K562 (cell line): ENCODE measurements around the gene MED22. TPM values are rescaled to one million over a fixed set of nuclear protein-coding genes. Genes with fewer than 3 reads are reported as not detected.

ENCODE experiments used
- ATAC-seq: fragments of 200-7000 bp; cut with Tn5 transposase; 3 replicates; pipeline ENCODE4 v1.9.1; 2020; ENCODE audit warnings: moderate library complexity
- BruUV-seq: library from RNA; stranded (reverse); fragments of 400-500 nt; replicated peaks from 2 replicates; lab custom pipeline; 2021; lab: Mats Ljungman, UMichigan
- CTCF ChIA-PET: fragments of 300-600 bp; formaldehyde crosslinking; extraction: SDS; loops from one replicate; lab custom pipeline; 2021; ENCODE audit warnings: low intra/inter-chr PET ratio; lab: Yijun Ruan, JAX
- POLR2A ChIA-PET: fragments of 300-600, 350-650 bp; sonication (Branson Sonifier 250); formaldehyde crosslinking; extraction: SDS; loops from one replicate; lab custom pipeline; 2021; ENCODE audit warnings: antibody characterized with exemption, inconsistent platforms; lab: Yijun Ruan, JAX
- DNase-seq, 4 experiments: peaks; one replicate each; pipeline versions ENCODE4 v3.0.0 to v3.0.0-alpha.2; 2011 to 2018; ENCODE audit warnings: low spot score in 3 of 4, mixed read lengths in 3 of 4; ENCODE audit errors: extremely low read depth in 1 of 4
- FAIRE-seq: peaks from 2 replicates; lab custom pipeline; 2011; peaks lifted over from hg19 to GRCh38; lab: Jason Lieb, UNC
- H2AFZ ChIP-seq: 2 replicates; pipeline ENCODE4 v1.6.0; 2011; ENCODE audit warnings: low read depth, low read length, control low read depth, inconsistent platforms
- H3K27ac ChIP-seq: fragments of 200-600 bp; 3 replicates; pipeline ENCODE4 v1.8.0; 2011; ENCODE audit warnings: low read depth, mild to moderate bottlenecking, control low read depth, inconsistent platforms, low read length, moderate library complexity, mixed read lengths; ENCODE audit errors: extremely low read depth
- H3K27me3 ChIP-seq, 2 experiments: fragments of 300-600 bp in 1 of 2; 2 replicates in 1 of 2; 3 replicates in 1 of 2; pipeline versions ENCODE4 v1.6.0 to v1.8.0; 2011; ENCODE audit warnings: inconsistent platforms in 2 of 2, low read length in 2 of 2, mild to moderate bottlenecking in 1 of 2, mixed read lengths in 1 of 2, moderate library complexity in 1 of 2; ENCODE audit not compliant: control insufficient read depth in 2 of 2, insufficient read depth in 2 of 2
- H3K36me3 ChIP-seq: fragments of 300-600 bp; 3 replicates; pipeline ENCODE4 v1.8.0; 2011; ENCODE audit warnings: mild to moderate bottlenecking, low read length, inconsistent platforms; ENCODE audit not compliant: control insufficient read depth, insufficient read depth
- H3K4me1 ChIP-seq, 2 experiments: fragments of 200-600 bp in 1 of 2; replicated peaks in 1 of 2; 2 replicates in 1 of 2; 3 replicates in 1 of 2; pipeline versions ENCODE4 v1.5.1 to v1.8.0; 2011; ENCODE audit warnings: inconsistent platforms in 2 of 2, low read length in 2 of 2, mild to moderate bottlenecking in 1 of 2, mixed read lengths in 1 of 2, moderate library complexity in 1 of 2; ENCODE audit not compliant: control insufficient read depth in 2 of 2, insufficient read depth in 2 of 2
- H3K4me2 ChIP-seq: 2 replicates; pipeline ENCODE4 v1.6.1; 2011; ENCODE audit warnings: low read length, control low read depth, inconsistent platforms, mixed read lengths; ENCODE audit not compliant: insufficient read depth
- H3K4me3 ChIP-seq: fragments of 200-600 bp; sonication (generic), shearing (Covaris generic); 2 replicates; pipeline ENCODE4 v1.5.1; 2016; ENCODE audit warnings: control low read depth, inconsistent platforms
- H3K79me2 ChIP-seq: fragments of 200-600 bp; 3 replicates; pipeline ENCODE4 v1.8.0; 2011; ENCODE audit warnings: low read length, inconsistent platforms; ENCODE audit not compliant: control insufficient read depth, insufficient read depth
- H3K9ac ChIP-seq, 2 experiments: 2 replicates each; pipeline versions ENCODE4 v1.6.0 to v1.6.1; 2011; ENCODE audit warnings: low read depth in 2 of 2, low read length in 2 of 2, control low read depth in 1 of 2, inconsistent platforms in 1 of 2, mild to moderate bottlenecking in 1 of 2, mixed read lengths in 1 of 2; ENCODE audit not compliant: insufficient read depth in 1 of 2
- H3K9me1 ChIP-seq: one replicate; pipeline ENCODE4 v1.6.0; 2011; ENCODE audit warnings: inconsistent platforms, mild to moderate bottlenecking, low read length, moderate library complexity; ENCODE audit not compliant: control insufficient read depth, insufficient read depth
- H3K9me3 ChIP-seq: replicated peaks from 2 replicates; pipeline ENCODE4 v1.5.1; 2011; ENCODE audit warnings: low read depth, low read length, inconsistent platforms; ENCODE audit not compliant: control insufficient read depth, insufficient read depth
- H4K20me1 ChIP-seq: replicated peaks from 2 replicates; pipeline ENCODE4 v1.6.1; 2011; ENCODE audit warnings: low read length, inconsistent platforms, mixed read lengths; ENCODE audit not compliant: control insufficient read depth, insufficient read depth
- BCL6 ChIP-seq: fragments of 250-450 bp; sonication (Bioruptor Pico); IDR thresholded peaks from 2 replicates; pipeline ENCODE4 v1.4.0; 2020
- CBFA2T3 ChIP-seq: fragments of 450-650 bp; IDR thresholded peaks from 2 replicates; pipeline ENCODE4 v1.6.1; 2017
- CHD4 ChIP-seq: fragments of 200-600 bp; sonication (generic); IDR thresholded peaks from 3 replicates; pipeline ENCODE4 v1.6.1; 2012; ENCODE audit warnings: low read depth, mild to moderate bottlenecking, mixed read lengths, low read length, inconsistent platforms; ENCODE audit not compliant: insufficient read depth, insufficient replicate concordance, poor library complexity, severe bottlenecking
- ILF3 ChIP-seq: fragments of 450-650 bp; IDR thresholded peaks from 2 replicates; pipeline ENCODE4 v1.6.1; 2018; ENCODE audit warnings: antibody characterized with exemption, mild to moderate bottlenecking, moderate library complexity, borderline replicate concordance
- MBD1 ChIP-seq: fragments of 250-450 bp; sonication (Bioruptor Pico); IDR thresholded peaks from 2 replicates; pipeline ENCODE4 v1.8.0; 2022; ENCODE audit warnings: inconsistent platforms
- MGA ChIP-seq: fragments of 450-650 bp; IDR thresholded peaks from 2 replicates; pipeline ENCODE4 v1.6.1; 2016; ENCODE audit warnings: mild to moderate bottlenecking, moderate library complexity
- PCBP2 ChIP-seq: fragments of 200-400 bp; formaldehyde crosslinking; IDR thresholded peaks from 2 replicates; pipeline ENCODE4 v1.6.1; 2018; ENCODE audit warnings: low read length, low read depth, mild to moderate bottlenecking, moderate library complexity; ENCODE audit not compliant: poor library complexity, severe bottlenecking
- PHF21A ChIP-seq: fragments of 450-650 bp; IDR thresholded peaks from 2 replicates; pipeline ENCODE4 v1.6.1; 2017; ENCODE audit warnings: low read depth, borderline replicate concordance
- ZNF134 ChIP-seq: fragments of 250-450 bp; sonication (Bioruptor Pico); conservative IDR thresholded peaks from 2 replicates; pipeline ENCODE4 v1.4.0; 2020
- ZNF76 ChIP-seq: fragments of 250-450 bp; sonication (Bioruptor Pico); IDR thresholded peaks from 2 replicates; pipeline ENCODE4 v1.4.0; 2020; ENCODE audit warnings: mild to moderate bottlenecking, moderate library complexity, borderline replicate concordance
- WGBS: fragments of 100-300 bp; shearing (Covaris generic); methylation state at CpG from one replicate; pipeline ENCODE4 v1.1.6; 2016; ENCODE audit warnings: low coverage, mixed read lengths; ENCODE audit not compliant: insufficient coverage; ENCODE audit errors: missing lambda C conversion rate; 5-methylcytosine and 5-hydroxymethylcytosine counted together
- in situ Hi-C: fragments of 300-500 bp; cut with MboI; formaldehyde crosslinking; loops from 4 replicates; pipeline ENCODE4 v1.15.0; 2018; ENCODE audit warnings: inconsistent platforms, mixed read lengths
- intact Hi-C: fragments of 100-400 bp; cut with micrococcal nuclease; formaldehyde crosslinking; loops from 2 replicates; pipeline ENCODE4 v1.14.2; 2022
- polyA plus RNA-seq, 8 experiments: library from polyadenylated mRNA; depleted of rRNA in 4 of 8; stranded (reverse) in 5 of 8; unstranded in 3 of 8; fragments of >200 nt; fragmentation: Nextera tagmentation in 2 of 8; fragmentation: Illumina TruSeq in 1 of 8; extraction: Ambion mirVana in 2 of 8; extraction: Trizol in 1 of 8; gene quantifications; 2 replicates each; pipeline versions ENCODE4 v1.2.1 to v1.2.3, GENCODE V29; 2011 to 2014; ENCODE audit warnings: inconsistent platforms in 1 of 8, missing spikeins in 1 of 8
- total RNA-seq, 7 experiments: library from RNA; depleted of rRNA in 6 of 7; stranded (reverse); fragments of >200 nt in 6 of 7; fragmentation: Illumina TruSeq in 2 of 7; extraction: Trizol in 2 of 7; gene quantifications; 2 replicates each; pipeline versions ENCODE4 v1.2.1 to v1.2.3, GENCODE V29; 2011 to 2021; ENCODE audit warnings: low replicate concordance in 1 of 7

MED22 gene
- total and polyA plus RNA-seq, 9 of the 15 experiments (the other 6 are each of a cell fraction or from before 2014, with no cell fraction given) = 0.73 to 35.6 (median 22.3) TPM

- no peak for FAIRE-seq
- no peak for TF ChIP-seq ZNF134 (CRISPR knock-in tag)
- no peak for TF ChIP-seq CHD4
- TF ChIP-seq ZNF76 (CRISPR knock-in tag) = no peak
- TF ChIP-seq PCBP2 = no peak
- TF ChIP-seq ILF3 = no peak
- no peak for TF ChIP-seq CBFA2T3
- no peak for TF ChIP-seq MGA
- TF ChIP-seq MBD1 = no peak
- TF ChIP-seq PHF21A = no peak
- TF ChIP-seq BCL6 = no peak
Observed at GRCh38 chr9:133322701-133323100, 25.2 kb downstream of the MED22 start.

More at GRCh38 chr9:133322701-133323100, 25.2 kb downstream of the MED22 start:
- 60% methylated on average over 14 of the region's 14 CpGs for WGBS
- Histone ChIP-seq H3K27me3 (peaks cover 0 to 8% of the 10 kb centered on the region in 2 experiments; a peak in 1 of 5 replicates), H3K9ac (0 out of 4 replicates have a peak overlapping the region, but pooled peaks of 1 of the 2 experiments have one; percentile 14), H4K20me1 (no peaks in the 10 kb centered on the region), H3K9me3 (peaks cover 3% of the 10 kb centered on the region), H3K4me2 (no peak overlapping the region), H3K36me3 (no peaks in the 10 kb centered on the region), H3K79me2 (no peaks in the 10 kb centered on the region), H3K4me3 (no peak overlapping the region), H3K4me1 (peaks cover 0 to 9% of the 10 kb centered on the region in 2 experiments; a peak in 2 of 5 replicates), H3K9me1 (no peaks in the 10 kb centered on the region), H2AFZ (no peak overlapping the region), H3K27ac (no peak overlapping the region)
- BruUV-seq = no TSS peak
- in situ Hi-C loops = no loop called here
- POLR2A ChIA-PET = interaction anchor here (0.7 to 0.9 kb wide), 2 partner anchors 8 to 12 kb away, joined by 3 to 4 read pairs; no protein-coding TSS in a partner anchor
- intact Hi-C loops = loop anchor here (10.0 kb wide), 1 partner anchor 48 kb away; the partner anchor contains the start of gene ABO
- DNase-seq (no peak), ATAC-seq (no peak)
- CTCF ChIA-PET = no interaction called here
